ENCODE measurements around the gene PLA2G2D.

DNA sequence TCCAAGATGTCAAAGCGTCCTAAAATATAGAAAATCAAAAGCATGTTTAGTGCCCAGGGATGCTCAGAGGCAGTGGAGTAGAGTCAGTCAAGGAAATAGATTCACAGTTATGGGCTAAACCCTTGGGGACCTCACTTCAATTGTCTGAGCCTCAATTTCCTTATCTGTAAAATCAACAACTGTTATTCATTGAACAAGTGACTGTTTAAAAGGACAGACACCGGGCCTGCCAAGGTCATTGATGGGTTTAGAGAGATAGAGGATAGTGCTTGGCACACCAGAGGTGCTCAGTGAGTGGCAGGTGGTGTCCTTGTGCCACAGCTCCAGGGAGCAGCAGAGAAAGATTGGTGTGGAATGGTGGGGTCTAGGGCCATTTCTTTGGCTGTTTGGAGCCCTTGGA, 36.6 kb downstream of the PLA2G2D start:
- TF ChIP-seq EZH2 (IDR thresholded peaks at IDR 0.05; ENCODE audit: low read depth, low read length, severe bottlenecking) (no peak), SUZ12 (IDR thresholded peaks at IDR 0.05; ENCODE audit: low read length) (no peak), RAD21 (IDR thresholded peaks at IDR 0.05 in 1 of 2, conservative IDR thresholded peaks at IDR 0.05 in 1 of 2; ENCODE audit: low read depth in 2 of 2, low read length in 2 of 2) (no peak), CTCF (IDR thresholded peaks at IDR 0.05; ENCODE audit: control extremely low read depth in 1 of 3, insufficient read depth in 1 of 3, low read depth in 1 of 3, low read length in 3 of 3) (no peak), SIN3A (conservative IDR thresholded peaks at IDR 0.05 in 1 of 2, IDR thresholded peaks at IDR 0.05 in 1 of 2; ENCODE audit: low read depth in 1 of 2, low read length in 2 of 2) (no peak), POLR2AphosphoS5 (IDR thresholded peaks at IDR 0.05; ENCODE audit: low read depth, low read length) (no peak), TAF1 (IDR thresholded peaks at IDR 0.05; ENCODE audit: low read depth, low read length) (no peak), TEAD4 (IDR thresholded peaks at IDR 0.05; ENCODE audit: low read depth, low read length) (no peak)
